ENCODE measurements around the gene ADARB2.

The ADARB2 gene

DNA sequence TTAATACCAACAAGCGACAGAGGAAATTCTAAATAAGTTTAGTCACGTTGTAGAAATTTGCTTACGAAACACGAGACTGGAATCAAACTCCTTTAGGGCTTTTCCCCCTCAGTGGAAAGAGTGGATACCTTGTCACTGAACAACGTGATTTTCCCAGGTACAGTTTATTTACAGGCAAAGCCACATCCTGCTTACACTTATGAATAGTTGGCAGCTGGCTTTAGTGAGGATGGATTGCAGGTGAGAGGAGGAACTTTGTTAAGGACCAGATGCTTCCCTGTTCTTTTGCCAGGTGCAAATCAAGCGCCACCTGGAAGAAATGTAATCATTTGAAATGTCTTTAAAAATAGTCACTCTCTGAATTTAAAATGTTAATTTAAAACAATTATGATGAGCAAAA, 282.4 kb downstream of the ADARB2 start:
- H3K4me2 ChIP-seq: peak overlapping the region; percentile 90
- TF ChIP-seq Cebpa-rat (IDR thresholded peaks at IDR 0.05): no peak
- peaks cover 75% of the 10 kb centered on the region for H3K4me1 ChIP-seq
- peaks cover 42% of the 10 kb centered on the region for H3K9me3 ChIP-seq
- H3K36me3 ChIP-seq: no peaks in the 10 kb centered on the region
- H3K4me3 ChIP-seq: peak overlapping the region; percentile 46
- no peaks in the 10 kb centered on the region for H4K20me1 ChIP-seq
- peak overlapping the region; percentile 68 for H3K9ac ChIP-seq
- peak overlapping the region; percentile 80 for H3K27ac ChIP-seq
- no peaks in the 10 kb centered on the region for H3K27me3 ChIP-seq

DNA sequence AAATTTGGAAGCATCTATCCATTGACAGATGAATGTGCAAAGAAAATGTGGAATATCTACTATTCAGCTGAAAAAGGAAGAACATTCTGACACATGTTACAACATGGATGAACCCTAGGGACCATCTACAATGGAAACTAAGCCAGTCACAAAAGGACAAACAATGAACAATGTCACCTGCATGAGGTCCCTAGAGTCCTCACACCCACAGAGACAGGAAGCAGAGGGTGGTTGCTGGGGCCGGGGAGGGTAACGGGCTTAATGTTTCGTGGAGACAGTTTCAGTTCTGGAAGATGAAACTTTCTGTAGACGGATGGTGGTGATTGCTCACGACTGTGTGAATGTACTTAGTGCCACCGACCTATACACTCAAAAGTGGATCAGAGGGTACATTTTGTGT, 282.9 kb downstream of the ADARB2 start:
- H3K9ac ChIP-seq: peak overlapping the region; percentile 68
- H3K4me1 ChIP-seq: peaks cover 78% of the 10 kb centered on the region
- H3K9me3 ChIP-seq: peaks cover 41% of the 10 kb centered on the region
- peak overlapping the region; percentile 80 for H3K27ac ChIP-seq
- H4K20me1 ChIP-seq: no peaks in the 10 kb centered on the region
- no peaks in the 10 kb centered on the region for H3K27me3 ChIP-seq
- H3K36me3 ChIP-seq: no peaks in the 10 kb centered on the region
- H3K4me2 ChIP-seq: peak overlapping the region; percentile 90
- peak overlapping the region; percentile 46; the same call in 1 of the 2 replicates for H3K4me3 ChIP-seq
- TF ChIP-seq Cebpa-rat (IDR thresholded peaks at IDR 0.05): no peak

DNA sequence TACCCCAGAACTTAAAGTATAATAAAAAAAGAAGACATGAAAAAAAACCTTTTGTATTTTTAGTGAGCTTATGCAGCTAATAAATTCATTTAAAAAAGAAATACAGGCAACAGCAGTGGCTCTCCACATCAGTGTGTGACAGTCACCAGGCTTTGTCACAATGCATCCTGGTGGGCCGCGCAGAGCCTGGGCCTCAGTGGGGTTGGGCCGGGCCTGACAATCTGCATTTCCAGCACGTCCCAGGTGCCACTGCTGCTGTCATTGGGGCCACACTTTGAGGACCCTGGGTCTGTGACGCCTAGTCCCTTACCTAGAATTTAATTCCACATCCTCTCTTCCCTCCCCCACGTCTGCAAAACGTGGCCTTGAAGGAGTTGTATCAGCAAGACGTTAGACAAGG, 284.5 kb downstream of the ADARB2 start:
- Histone ChIP-seq H3K4me1 (peaks cover 73% of the 10 kb centered on the region), H3K36me3 (no peaks in the 10 kb centered on the region), H3K4me2 (no peak overlapping the region), H4K20me1 (no peaks in the 10 kb centered on the region), H3K9ac (no peak overlapping the region), H3K9me3 (peaks cover 26% of the 10 kb centered on the region), H3K4me3 (no peak overlapping the region), H3K27ac (peak overlapping the region; percentile 80; the same call in 1 of the 2 replicates), H3K27me3 (no peaks in the 10 kb centered on the region)
- no peak for TF ChIP-seq Cebpa-rat (IDR thresholded peaks at IDR 0.05)

DNA sequence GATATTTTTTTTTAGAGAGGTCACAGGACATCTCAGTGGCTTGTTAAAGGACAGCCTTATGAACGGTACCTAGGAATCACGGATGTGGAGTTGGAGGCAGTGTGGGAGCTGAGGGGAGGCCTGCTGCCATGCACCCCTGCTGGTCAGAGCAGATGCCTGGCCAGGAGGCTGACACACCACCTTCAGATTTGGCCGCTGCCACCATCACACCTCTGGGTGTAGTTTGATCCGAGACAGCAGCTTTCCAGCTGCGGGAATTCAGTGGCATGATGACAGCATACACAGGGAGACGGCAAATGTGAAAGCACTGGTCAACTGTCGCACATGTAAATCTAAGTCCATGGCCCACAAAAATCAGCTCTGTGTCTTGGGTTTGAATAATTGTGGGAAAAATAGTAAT, 285.4 kb downstream of the ADARB2 start:
- Histone ChIP-seq H3K4me3 (no peak overlapping the region), H3K4me1 (peaks cover 65% of the 10 kb centered on the region), H3K9ac (no peak overlapping the region), H3K4me2 (0 out of 2 replicates have a peak overlapping the region, but pooled peaks have one; percentile 5), H3K27me3 (no peaks in the 10 kb centered on the region), H3K27ac (no peak overlapping the region), H3K9me3 (peaks cover 17% of the 10 kb centered on the region), H4K20me1 (no peaks in the 10 kb centered on the region), H3K36me3 (no peaks in the 10 kb centered on the region)
- no peak for TF ChIP-seq Cebpa-rat (IDR thresholded peaks at IDR 0.05)

DNA sequence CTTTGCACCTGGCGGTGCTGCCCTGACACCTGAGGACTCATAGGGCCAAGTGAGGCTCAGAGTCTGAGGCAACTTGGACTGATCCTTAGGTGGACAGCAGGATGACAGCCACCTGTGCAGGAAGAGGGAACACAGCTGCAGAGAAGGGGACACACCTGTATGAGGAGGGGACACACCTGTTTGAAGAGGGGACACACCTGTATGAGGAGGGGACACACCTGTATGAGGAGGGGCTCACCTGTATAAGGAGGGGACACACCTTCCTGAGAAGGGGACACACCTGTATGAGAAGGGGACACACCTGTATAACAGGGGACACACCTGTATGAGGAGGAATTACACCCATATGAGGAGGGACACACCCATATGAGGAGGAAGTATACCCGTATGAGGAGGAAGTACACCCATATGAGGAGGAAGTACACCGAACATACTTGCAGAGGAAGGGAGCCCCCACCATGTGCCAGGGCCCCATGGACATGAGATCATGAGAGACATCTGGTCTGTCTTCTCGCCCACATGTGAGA, 285.9 kb downstream of the ADARB2 start:
- Histone ChIP-seq H3K4me2 (peak overlapping the region; percentile 59), H3K9me3 (peaks cover 14% of the 10 kb centered on the region), H3K27ac (no peak overlapping the region), H3K4me1 (peaks cover 60% of the 10 kb centered on the region), H3K9ac (no peak overlapping the region), H4K20me1 (no peaks in the 10 kb centered on the region), H3K4me3 (no peak overlapping the region), H3K27me3 (no peaks in the 10 kb centered on the region), H3K36me3 (no peaks in the 10 kb centered on the region)
- no peak for TF ChIP-seq Cebpa-rat (IDR thresholded peaks at IDR 0.05)

DNA sequence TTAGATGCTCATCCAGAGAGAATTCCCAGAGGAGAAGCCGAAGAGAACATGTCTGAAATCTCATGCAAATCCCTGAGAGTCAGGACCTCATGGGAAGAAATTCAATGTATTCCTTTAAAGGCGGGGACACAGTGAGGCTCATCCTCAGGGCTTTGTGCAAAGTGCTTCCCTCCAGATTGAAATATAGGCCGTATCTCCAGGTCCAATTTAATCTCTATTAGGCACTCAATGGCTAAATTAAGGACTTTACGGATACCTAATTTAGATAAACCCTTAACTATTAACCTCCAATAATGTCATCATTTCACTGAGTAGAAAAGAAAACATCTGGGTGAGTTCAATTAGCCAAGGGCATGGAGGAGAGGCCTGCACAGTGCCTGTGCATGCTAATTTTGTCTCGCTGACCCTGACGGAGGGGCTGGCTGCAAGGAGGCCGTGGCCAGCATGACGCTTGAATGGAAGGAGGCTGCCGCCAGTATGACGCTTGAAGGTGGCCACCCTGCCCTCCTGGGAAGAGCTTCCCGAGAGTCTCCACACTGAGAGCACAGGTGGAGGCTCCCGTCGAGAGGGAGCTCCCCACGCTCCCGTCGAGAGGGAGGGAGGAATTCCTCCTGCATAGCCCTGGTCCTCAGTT, 287.6 kb downstream of the ADARB2 start:
- Histone ChIP-seq H3K4me1 (peaks cover 42% of the 10 kb centered on the region), H3K27me3 (no peaks in the 10 kb centered on the region), H3K4me3 (no peak overlapping the region), H3K9me3 (peaks cover 14% of the 10 kb centered on the region), H4K20me1 (no peaks in the 10 kb centered on the region), H3K9ac (no peak overlapping the region), H3K27ac (no peak overlapping the region), H3K4me2 (peak overlapping the region; percentile 59; the same call in 1 of the 2 replicates), H3K36me3 (no peaks in the 10 kb centered on the region)
- no peak for TF ChIP-seq Cebpa-rat (IDR thresholded peaks at IDR 0.05)

DNA sequence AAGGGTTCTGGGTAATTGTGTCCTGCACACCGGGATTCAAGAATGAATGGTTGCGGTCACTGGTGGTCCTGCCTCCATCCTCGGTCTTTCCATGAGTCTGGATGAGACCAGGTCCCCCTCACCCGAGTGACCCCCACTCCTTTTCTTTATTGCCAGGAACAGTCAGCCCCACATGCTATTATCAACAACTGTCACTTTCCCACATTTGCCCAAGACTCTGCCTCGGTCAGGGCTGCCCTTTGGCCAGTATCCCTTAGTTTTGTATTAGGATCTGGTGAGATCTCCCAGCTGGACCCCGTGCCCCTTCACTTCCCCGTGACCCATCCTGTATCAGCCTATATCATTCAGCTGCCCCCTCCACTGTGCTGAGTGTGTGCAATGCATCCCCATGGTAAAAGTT, 288.3 kb downstream of the ADARB2 start:
- no peak overlapping the region for H3K4me3 ChIP-seq
- no peak for TF ChIP-seq Cebpa-rat (IDR thresholded peaks at IDR 0.05)
- H3K9me3 ChIP-seq: peaks cover 14% of the 10 kb centered on the region
- no peak overlapping the region for H3K27ac ChIP-seq
- H3K27me3 ChIP-seq: no peaks in the 10 kb centered on the region
- H3K4me2 ChIP-seq: no peak overlapping the region
- peaks cover 36% of the 10 kb centered on the region for H3K4me1 ChIP-seq
- no peaks in the 10 kb centered on the region for H3K36me3 ChIP-seq
- no peak overlapping the region for H3K9ac ChIP-seq
- no peaks in the 10 kb centered on the region for H4K20me1 ChIP-seq

DNA sequence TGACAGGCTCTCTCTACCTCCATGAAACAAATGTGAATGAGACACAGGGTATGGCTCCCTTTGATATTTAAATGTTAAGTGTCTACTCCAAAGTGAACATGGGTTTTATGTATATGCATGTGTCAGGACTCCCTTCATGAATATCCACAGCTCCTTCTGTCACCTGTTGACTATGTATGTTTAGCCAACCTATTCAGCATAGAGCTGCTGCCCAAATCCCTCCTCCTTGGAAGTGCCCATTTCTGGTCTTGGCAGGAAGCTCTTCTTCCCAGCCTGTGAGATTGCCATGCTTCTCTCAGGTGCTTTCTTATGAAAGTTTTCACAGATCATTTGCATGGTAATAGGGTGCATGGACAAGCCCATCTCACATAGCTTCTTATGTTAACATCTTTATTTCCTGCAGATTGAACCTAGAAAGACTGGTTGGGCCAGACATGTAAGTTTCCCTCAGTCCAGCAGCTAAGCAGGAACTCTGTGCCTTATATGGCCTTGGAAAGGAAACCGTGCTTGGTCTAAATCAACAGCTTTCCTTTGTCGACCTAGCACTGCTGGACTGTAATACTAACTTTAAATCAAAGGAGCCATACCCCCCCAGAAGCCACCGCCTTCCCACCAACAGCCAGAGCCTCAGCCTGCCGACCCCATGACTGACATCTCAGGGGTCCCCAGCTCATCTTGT, 288.9 kb downstream of the ADARB2 start:
- no peaks in the 10 kb centered on the region for H3K36me3 ChIP-seq
- H4K20me1 ChIP-seq: no peaks in the 10 kb centered on the region
- no peaks in the 10 kb centered on the region for H3K27me3 ChIP-seq
- H3K9ac ChIP-seq: no peak overlapping the region
- H3K4me2 ChIP-seq: no peak overlapping the region
- H3K4me1 ChIP-seq: peaks cover 29% of the 10 kb centered on the region
- peaks cover 8% of the 10 kb centered on the region for H3K9me3 ChIP-seq
- no peak overlapping the region for H3K27ac ChIP-seq
- H3K4me3 ChIP-seq: no peak overlapping the region
- TF ChIP-seq Cebpa-rat (IDR thresholded peaks at IDR 0.05): no peak

DNA sequence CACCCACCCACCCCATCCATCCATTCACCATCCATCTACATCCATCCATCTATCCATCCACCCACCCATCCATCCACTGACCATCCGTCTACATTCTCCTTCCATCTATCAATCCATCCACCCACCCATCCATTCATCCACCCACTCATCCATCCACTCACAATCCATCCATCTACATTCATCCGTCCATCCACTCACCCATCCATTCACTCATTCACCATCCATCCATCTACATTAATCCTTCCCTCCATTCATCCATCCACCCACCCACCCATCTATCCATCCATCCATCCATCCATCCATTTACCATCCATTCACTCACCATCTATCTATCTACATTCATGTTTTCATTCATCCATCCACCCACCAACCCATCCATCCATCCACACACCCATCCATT, 292.5 kb downstream of the ADARB2 start:
- Histone ChIP-seq H4K20me1 (no peaks in the 10 kb centered on the region), H3K4me3 (no peak overlapping the region), H3K27ac (no peak overlapping the region), H3K9me3 (0 out of 2 replicates have a peak, but pooled peaks cover 4% of the 10 kb centered on the region), H3K27me3 (no peaks in the 10 kb centered on the region), H3K36me3 (no peaks in the 10 kb centered on the region), H3K9ac (no peak overlapping the region), H3K4me2 (no peak overlapping the region), H3K4me1 (peaks cover 2% of the 10 kb centered on the region)
- no peak for TF ChIP-seq Cebpa-rat (IDR thresholded peaks at IDR 0.05)

DNA sequence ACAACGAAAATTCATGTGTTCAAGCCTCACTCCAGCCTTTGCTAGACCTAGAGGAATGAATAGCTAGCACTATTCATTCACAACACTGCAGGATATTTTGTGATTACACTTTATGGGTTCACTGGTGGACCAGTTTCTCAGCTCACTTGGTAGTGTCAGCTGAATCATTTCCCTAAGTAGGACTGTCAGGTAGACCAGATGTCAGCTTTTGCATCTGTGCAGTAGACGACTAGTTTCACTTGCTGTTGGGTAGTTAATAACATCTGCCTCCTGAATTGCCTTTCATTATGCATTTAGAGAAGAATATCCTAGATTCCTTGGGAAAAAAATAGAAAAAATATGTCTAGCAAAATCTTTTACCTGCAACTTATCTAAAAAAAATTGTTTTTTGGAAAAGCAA, 296.4 kb downstream of the ADARB2 start:
- Histone ChIP-seq H4K20me1 (no peaks in the 10 kb centered on the region; the same call in 1 of the 2 replicates), H3K9ac (no peak overlapping the region), H3K4me1 (no peaks in the 10 kb centered on the region), H3K4me3 (no peak overlapping the region), H3K36me3 (no peaks in the 10 kb centered on the region), H3K27ac (no peak overlapping the region), H3K27me3 (no peaks in the 10 kb centered on the region), H3K4me2 (no peak overlapping the region), H3K9me3 (0 out of 2 replicates have a peak, but pooled peaks cover 4% of the 10 kb centered on the region)
- TF ChIP-seq Cebpa-rat (IDR thresholded peaks at IDR 0.05): no peak

Data from BLaER1 (cell line).